ENCODE results near the gene COBL. TPM values are rescaled to one million over a fixed set of nuclear protein-coding genes. Genes with fewer than 3 reads are reported as not detected.

The COBL gene
- total RNA-seq, 1 donor from 2014 or later: 6.3 TPM

DNA sequence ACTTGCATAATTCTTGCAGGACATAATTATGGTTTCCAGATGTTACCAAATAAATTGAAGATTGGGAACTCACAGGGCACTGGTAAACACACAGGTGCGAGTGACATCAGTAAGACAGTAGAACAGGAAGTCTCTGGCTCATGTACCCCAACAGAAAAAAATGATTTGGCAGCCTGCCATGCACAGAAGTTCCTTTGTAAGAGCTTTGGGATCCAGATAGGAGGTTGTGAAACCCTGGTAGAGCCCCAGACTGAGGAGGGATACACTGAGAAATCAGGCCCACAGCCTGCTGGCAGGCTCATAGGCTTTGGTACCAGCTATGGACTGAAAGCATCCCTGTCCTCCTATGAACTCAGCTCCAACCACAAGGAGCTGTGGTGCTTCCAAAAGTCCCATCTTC is 118.0 kb downstream of the COBL start:
- no peaks in the 10 kb centered on the region for H3F3A ChIP-seq (ENCODE audit: low read depth)
- H3K4me3 ChIP-seq: no peak overlapping the region
- H3K9ac ChIP-seq: no peak overlapping the region
- no peak for DNase-seq (ENCODE audit: low spot score)
- Mint-ChIP-seq H3K27ac (no peak overlapping the region), H3K4me1 (no peaks in the 10 kb centered on the region), H3K36me3 (no peaks in the 10 kb centered on the region), H3K9me3 (peaks cover 10% of the 10 kb centered on the region), H3K27me3 (ENCODE audit: insufficient read depth, low read depth) (peaks cover 2% of the 10 kb centered on the region), H3K4me3 (no peak overlapping the region)
- H3K4me1 ChIP-seq: no peaks in the 10 kb centered on the region
- no peaks in the 10 kb centered on the region for H3K79me2 ChIP-seq (ENCODE audit: low read depth)
- no peaks in the 10 kb centered on the region for H3K9me3 ChIP-seq (ENCODE audit: low read depth)
- no peaks in the 10 kb centered on the region for H3K36me3 ChIP-seq
- TF ChIP-seq EZH2 (IDR thresholded peaks at IDR 0.05) (no peak), CTCF (IDR thresholded peaks at IDR 0.05) (no peak), EZH2phosphoT487 (IDR thresholded peaks at IDR 0.05) (no peak)
- no peak overlapping the region for H3K27ac ChIP-seq
- no peaks in the 10 kb centered on the region for H3K27me3 ChIP-seq
- H4K20me1 ChIP-seq (ENCODE audit: low read depth): no peaks in the 10 kb centered on the region
- H3K4me2 ChIP-seq: no peak overlapping the region
- H2AFZ ChIP-seq (replicated peaks): no peak overlapping the region

DNA sequence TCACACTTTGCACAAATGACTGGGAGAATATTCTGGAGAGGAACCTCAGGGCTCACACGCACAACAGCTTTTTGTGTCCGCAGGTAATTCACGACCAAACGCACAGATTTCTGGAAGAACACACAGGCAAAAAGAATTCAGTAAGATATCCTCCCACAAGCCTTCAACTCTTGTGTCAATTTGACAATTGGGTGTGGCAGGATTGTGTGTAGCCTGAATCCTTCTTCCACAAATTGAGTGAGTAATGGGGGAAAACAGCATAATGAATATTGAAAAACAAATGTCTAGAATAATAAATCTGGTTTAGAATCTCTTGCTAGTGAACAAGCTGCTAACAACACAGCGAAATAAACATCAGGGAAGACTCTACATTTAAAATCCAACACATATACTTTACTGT is 125.6 kb downstream of the COBL start:
- H3K4me1 ChIP-seq: no peaks in the 10 kb centered on the region
- H3K9ac ChIP-seq: no peak overlapping the region
- H3F3A ChIP-seq (ENCODE audit: low read depth): no peaks in the 10 kb centered on the region
- Mint-ChIP-seq H3K27ac (no peak overlapping the region), H3K4me3 (no peak overlapping the region), H3K4me1 (peaks cover 8% of the 10 kb centered on the region), H3K27me3 (ENCODE audit: insufficient read depth, low read depth) (peaks cover 8% of the 10 kb centered on the region), H3K36me3 (no peaks in the 10 kb centered on the region), H3K9me3 (no peaks in the 10 kb centered on the region)
- H3K79me2 ChIP-seq (ENCODE audit: low read depth): no peaks in the 10 kb centered on the region
- no peak for DNase-seq (ENCODE audit: low spot score)
- no peak overlapping the region for H2AFZ ChIP-seq (replicated peaks)
- H3K27ac ChIP-seq: no peak overlapping the region
- H3K9me3 ChIP-seq (ENCODE audit: low read depth): no peaks in the 10 kb centered on the region
- no peaks in the 10 kb centered on the region for H3K36me3 ChIP-seq
- no peak for TF ChIP-seq CTCF (IDR thresholded peaks at IDR 0.05)
- no peak for TF ChIP-seq EZH2 (IDR thresholded peaks at IDR 0.05)
- no peak for TF ChIP-seq EZH2phosphoT487 (IDR thresholded peaks at IDR 0.05)
- no peaks in the 10 kb centered on the region for H3K27me3 ChIP-seq
- H4K20me1 ChIP-seq (ENCODE audit: low read depth): no peaks in the 10 kb centered on the region
- H3K4me2 ChIP-seq: no peak overlapping the region
- H3K4me3 ChIP-seq: no peak overlapping the region

GRCh38 chr7:51189777-51190176 is 126.8 kb downstream of the COBL start:
- no peak for DNase-seq (ENCODE audit: low spot score)
- Histone ChIP-seq H3F3A (ENCODE audit: low read depth) (no peaks in the 10 kb centered on the region), H3K4me3 (no peak overlapping the region), H3K27me3 (no peaks in the 10 kb centered on the region), H3K36me3 (no peaks in the 10 kb centered on the region), H3K27ac (no peak overlapping the region), H3K9ac (no peak overlapping the region), H3K4me2 (no peak overlapping the region), H3K4me1 (no peaks in the 10 kb centered on the region), H2AFZ (replicated peaks) (no peak overlapping the region), H3K9me3 (ENCODE audit: low read depth) (no peaks in the 10 kb centered on the region), H3K79me2 (ENCODE audit: low read depth) (no peaks in the 10 kb centered on the region), H4K20me1 (ENCODE audit: low read depth) (no peaks in the 10 kb centered on the region)
- no peaks in the 10 kb centered on the region for H3K36me3 Mint-ChIP-seq
- no peak for TF ChIP-seq EZH2 (IDR thresholded peaks at IDR 0.05)
- H3K4me1 Mint-ChIP-seq: peaks cover 8% of the 10 kb centered on the region
- H3K27ac Mint-ChIP-seq: no peak overlapping the region
- no peaks in the 10 kb centered on the region for H3K9me3 Mint-ChIP-seq
- H3K4me3 Mint-ChIP-seq: no peak overlapping the region
- H3K27me3 Mint-ChIP-seq (ENCODE audit: insufficient read depth, low read depth): peaks cover 8% of the 10 kb centered on the region

- H3K9me3 Mint-ChIP-seq: no peaks in the 10 kb centered on the region
- Histone ChIP-seq H3K4me1 (no peaks in the 10 kb centered on the region), H3K9ac (no peak overlapping the region), H3K4me2 (no peak overlapping the region), H3F3A (ENCODE audit: low read depth) (no peaks in the 10 kb centered on the region), H3K36me3 (no peaks in the 10 kb centered on the region), H4K20me1 (ENCODE audit: low read depth) (no peaks in the 10 kb centered on the region), H3K27me3 (no peaks in the 10 kb centered on the region), H3K79me2 (ENCODE audit: low read depth) (no peaks in the 10 kb centered on the region), H3K4me3 (no peak overlapping the region), H2AFZ (replicated peaks) (no peak overlapping the region), H3K9me3 (ENCODE audit: low read depth) (no peaks in the 10 kb centered on the region), H3K27ac (no peak overlapping the region)
- H3K27ac Mint-ChIP-seq: no peak overlapping the region
- no peak for TF ChIP-seq CTCF (IDR thresholded peaks at IDR 0.05)
- TF ChIP-seq EZH2phosphoT487 (IDR thresholded peaks at IDR 0.05): no peak
- no peaks in the 10 kb centered on the region for H3K36me3 Mint-ChIP-seq
- peaks cover 6% of the 10 kb centered on the region for H3K27me3 Mint-ChIP-seq (ENCODE audit: insufficient read depth, low read depth)
- H3K4me1 Mint-ChIP-seq: peaks cover 8% of the 10 kb centered on the region
- no peak for DNase-seq (ENCODE audit: low spot score)
- H3K4me3 Mint-ChIP-seq: no peak overlapping the region
These were observed 127.6 kb downstream of the COBL start for GRCh38 chr7:51188987-51189386.
